GM12873 (cell line): ENCODE data around the gene APOE.

ENCODE experiments used
- TF ChIP-seq, protein P1 (sequence below): IDR thresholded peaks from 2 replicates; pipeline ENCODE4 v1.5.1; 2012; ENCODE audit warnings: low read depth, mild to moderate bottlenecking, moderate library complexity, low read length, control low read depth; ENCODE audit not compliant: insufficient read depth; ENCODE audit errors: missing control alignments

APOE gene

DNA sequence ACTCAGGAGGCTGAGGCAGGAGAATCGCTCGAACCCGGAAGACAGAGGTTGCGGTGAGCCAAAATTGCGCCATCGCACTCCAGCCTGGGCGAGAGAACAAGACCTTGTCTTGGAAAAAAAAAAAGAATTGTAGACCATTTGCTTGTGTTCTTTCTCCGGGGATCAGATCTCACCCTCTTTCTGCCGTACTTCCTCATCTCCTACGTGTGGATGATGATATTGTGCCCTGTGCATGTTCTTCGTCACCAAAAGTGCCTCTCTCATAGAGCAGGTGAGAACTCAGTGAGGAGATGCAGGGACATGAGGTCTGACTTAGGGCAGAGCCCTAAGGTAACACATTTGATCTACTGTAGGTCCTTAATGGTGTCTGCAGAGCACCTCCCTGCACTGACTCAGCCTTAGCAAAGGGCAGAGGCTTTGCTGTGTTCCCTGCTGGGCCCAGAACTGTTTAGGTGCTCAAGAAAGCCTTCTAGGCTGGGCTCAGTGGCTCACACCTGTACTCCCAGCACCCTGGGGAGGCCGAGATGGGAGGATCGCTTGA lies 41.5 kb downstream of the APOE start:
- TF ChIP-seq, protein P1, sequence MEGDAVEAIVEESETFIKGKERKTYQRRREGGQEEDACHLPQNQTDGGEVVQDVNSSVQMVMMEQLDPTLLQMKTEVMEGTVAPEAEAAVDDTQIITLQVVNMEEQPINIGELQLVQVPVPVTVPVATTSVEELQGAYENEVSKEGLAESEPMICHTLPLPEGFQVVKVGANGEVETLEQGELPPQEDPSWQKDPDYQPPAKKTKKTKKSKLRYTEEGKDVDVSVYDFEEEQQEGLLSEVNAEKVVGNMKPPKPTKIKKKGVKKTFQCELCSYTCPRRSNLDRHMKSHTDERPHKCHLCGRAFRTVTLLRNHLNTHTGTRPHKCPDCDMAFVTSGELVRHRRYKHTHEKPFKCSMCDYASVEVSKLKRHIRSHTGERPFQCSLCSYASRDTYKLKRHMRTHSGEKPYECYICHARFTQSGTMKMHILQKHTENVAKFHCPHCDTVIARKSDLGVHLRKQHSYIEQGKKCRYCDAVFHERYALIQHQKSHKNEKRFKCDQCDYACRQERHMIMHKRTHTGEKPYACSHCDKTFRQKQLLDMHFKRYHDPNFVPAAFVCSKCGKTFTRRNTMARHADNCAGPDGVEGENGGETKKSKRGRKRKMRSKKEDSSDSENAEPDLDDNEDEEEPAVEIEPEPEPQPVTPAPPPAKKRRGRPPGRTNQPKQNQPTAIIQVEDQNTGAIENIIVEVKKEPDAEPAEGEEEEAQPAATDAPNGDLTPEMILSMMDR: no peak

DNA sequence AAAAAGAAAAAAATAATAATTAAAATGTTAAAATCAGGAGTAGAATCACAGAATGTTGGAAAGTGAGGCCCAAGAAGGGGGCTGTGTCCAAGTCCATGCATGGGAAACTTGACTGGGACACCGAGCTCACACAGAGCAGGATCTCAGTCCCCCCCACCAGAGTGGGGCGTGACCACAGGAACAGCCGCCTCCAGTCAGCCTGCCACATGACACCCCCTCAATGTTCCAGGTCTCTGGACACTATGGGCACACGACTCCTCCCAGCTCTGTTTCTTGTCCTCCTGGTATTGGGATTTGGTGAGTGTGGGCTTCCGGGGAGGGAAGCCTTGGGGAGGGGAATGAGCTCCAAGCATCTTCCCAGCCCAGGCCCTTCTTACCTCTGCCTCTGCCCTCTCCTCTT lies 42.6 kb downstream of the APOE start:
- TF ChIP-seq, protein P1: no peak

DNA sequence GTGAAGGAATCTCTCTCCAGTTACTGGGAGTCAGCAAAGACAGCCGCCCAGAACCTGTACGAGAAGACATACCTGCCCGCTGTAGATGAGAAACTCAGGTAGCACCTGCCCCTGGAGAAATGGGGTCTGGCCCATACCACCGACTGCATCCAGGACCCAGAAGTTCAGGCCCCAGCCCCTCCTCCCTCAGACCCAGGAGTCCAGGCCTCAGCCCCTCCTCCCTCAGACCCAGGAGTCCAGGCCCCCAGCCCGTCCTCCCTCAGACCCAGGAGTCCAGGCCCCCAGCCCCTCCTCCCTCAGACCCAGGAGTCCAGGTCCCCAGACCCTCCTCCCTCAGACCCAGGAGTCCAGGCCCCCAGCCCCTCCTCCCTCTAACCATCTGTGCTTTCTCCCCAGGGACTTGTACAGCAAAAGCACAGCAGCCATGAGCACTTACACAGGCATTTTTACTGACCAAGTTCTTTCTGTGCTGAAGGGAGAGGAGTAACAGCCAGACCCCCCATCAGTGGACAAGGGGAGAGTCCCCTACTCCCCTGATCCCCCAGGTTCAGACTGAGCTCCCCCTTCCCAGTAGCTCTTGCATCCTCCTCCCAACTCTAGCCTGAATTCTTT lies 43.3 kb downstream of the APOE start:
- TF ChIP-seq, protein P1: no peak

DNA sequence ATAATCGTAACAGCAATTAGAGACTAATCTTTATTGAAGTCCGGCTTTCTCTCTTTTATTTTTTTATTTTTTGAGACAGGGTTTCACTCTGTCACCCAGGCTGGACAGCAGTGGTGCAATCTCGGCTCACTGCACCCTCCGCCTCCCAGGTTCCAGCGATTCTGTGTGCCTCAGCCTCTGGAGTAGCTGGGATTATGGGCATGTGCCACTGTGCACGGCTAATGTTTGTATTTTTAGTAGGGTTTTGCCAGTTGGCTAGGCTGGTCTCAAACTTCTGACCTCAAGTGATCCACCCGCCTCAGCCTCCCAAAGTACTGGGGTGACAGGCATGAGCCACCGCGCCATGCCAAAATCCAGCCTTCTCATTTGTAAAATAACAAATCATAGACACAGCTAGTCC lies 44.0 kb downstream of the APOE start:
- TF ChIP-seq, protein P1: no peak

DNA sequence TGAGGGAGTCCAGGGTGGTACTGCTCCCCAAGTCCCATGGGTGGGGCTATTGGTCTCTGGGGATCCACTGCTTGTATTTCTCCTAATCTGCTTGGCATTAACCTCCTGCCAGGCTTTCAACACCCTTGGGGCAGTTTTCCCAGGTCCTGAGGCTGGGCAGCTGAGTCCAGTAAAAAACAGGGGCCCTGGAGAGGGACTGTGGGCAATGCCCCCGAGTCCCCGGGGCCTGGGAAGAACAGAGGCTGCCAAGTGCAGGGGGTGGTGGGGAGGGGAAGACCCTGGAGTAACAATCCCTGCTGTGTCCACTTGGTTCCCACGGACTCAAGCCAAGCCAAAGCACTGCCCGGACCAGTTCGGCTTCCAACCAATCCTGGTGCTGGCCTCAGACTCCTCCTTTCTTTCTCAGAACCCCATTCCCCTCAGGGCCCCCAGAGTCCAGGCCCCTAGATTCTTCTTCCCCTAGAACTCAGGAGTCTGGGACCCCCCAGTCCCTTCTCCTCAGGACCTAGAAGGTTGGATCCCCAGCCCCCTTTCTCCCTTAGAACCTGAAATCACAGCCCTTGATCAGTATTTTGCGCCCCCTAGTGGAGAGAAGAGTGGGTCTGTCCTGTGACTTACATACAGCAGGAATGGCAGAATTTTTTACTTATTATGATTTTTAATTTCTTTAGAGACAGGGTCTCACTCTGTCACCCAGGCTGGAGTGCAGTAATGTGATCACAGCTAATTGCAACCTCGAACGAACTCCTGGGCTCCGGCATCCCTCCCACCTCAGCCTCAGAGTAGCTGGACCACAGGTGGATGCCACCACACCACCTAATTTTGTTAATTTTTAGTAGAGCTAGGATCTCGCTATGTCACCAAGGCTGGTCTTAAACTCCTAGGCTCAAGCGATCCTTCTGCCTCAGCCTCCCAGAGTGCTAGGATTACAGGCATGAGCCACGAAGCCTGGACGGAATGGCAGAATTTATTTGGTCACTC lies 45.9 kb downstream of the APOE start:
- TF ChIP-seq, protein P1: peak; percentile 74

DNA sequence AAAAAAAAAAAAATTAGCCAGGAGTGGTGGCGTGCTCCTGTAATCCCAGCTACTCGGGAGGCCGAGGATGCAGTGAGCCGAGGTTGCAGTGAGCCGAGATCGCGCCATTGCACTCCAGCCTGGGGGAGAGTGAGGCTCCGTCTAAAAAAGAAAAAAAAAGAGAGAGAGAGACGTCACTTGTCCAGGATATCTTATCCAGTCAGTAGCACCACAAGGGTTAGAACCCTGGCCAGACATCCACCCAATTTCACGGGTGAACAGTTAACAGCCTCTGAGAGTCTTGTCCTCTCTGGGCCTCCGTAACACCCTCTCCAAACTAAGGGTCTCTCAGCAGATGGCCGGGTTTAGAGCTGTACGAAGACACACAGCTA lies 48.7 kb downstream of the APOE start:
- TF ChIP-seq, protein P1: no peak
